WTC11 (cell line): ENCODE data around the gene KLHL13. TPM values are rescaled to one million over a fixed set of nuclear protein-coding genes. Genes with fewer than 3 reads are reported as not detected.

Source experiments
- ATAC-seq: fragments of 200-7000 bp; cut with Tn5 transposase; 2 replicates; pipeline ENCODE4 v1.10.0; 2021; ENCODE audit warnings: mild to moderate bottlenecking, moderate library complexity
- CTCF ChIA-PET: fragments of 300-600 bp; sonication (Branson Sonifier 250); formaldehyde crosslinking; loops from one replicate; lab custom pipeline; 2021; ENCODE audit warnings: antibody characterized with exemption; lab: Charles Lee
- POLR2A ChIA-PET: fragments of 350-600 bp; sonication (Branson Sonifier 250); formaldehyde crosslinking; loops from one replicate; lab custom pipeline; 2021; ENCODE audit warnings: antibody characterized with exemption; lab: Charles Lee
- DNase-seq: peaks from one replicate; pipeline ENCODE4 v3.0.0; 2021; ENCODE audit warnings: low spot score
- H3K27ac Mint-ChIP-seq: 2 replicates; pipeline ENCODE4 v1.8.0; 2021; ENCODE audit warnings: mixed read lengths
- H3K27me3 Mint-ChIP-seq: 2 replicates; pipeline ENCODE4 v1.8.0; 2021; ENCODE audit warnings: low read depth, mild to moderate bottlenecking, moderate library complexity, mixed read lengths
- H3K36me3 Mint-ChIP-seq: 2 replicates; pipeline ENCODE4 v1.8.0; 2021; ENCODE audit warnings: mixed read lengths
- H3K4me1 Mint-ChIP-seq: 2 replicates; pipeline ENCODE4 v1.8.0; 2022; ENCODE audit warnings: mixed read lengths
- H3K4me3 Mint-ChIP-seq: 2 replicates; pipeline ENCODE4 v1.8.0; 2021; ENCODE audit warnings: mild to moderate bottlenecking, moderate library complexity, mixed read lengths
- H3K9me3 Mint-ChIP-seq: 2 replicates; pipeline ENCODE4 v1.8.0; 2021; ENCODE audit warnings: mixed read lengths
- ATF1 ChIP-seq: sonication (generic); formaldehyde crosslinking; IDR thresholded peaks from 2 replicates; pipeline ENCODE4 v1.8.1; 2023; ENCODE audit warnings: mild to moderate bottlenecking, moderate library complexity, missing genetic modification reagents
- NR3C1 ChIP-seq: sonication (generic); formaldehyde crosslinking; conservative IDR thresholded peaks from 2 replicates; pipeline ENCODE4 v1.8.1; 2023; ENCODE audit warnings: low read depth, mild to moderate bottlenecking, missing genetic modification reagents
- RORB ChIP-seq: fragments of 250-450 bp; sonication (Bioruptor Pico); IDR thresholded peaks from 2 replicates; pipeline ENCODE4 v1.9.0; 2021; ENCODE audit warnings: mild to moderate bottlenecking
- SP1 ChIP-seq: sonication (generic); formaldehyde crosslinking; conservative IDR thresholded peaks from 2 replicates; pipeline ENCODE4 v1.8.1; 2022; ENCODE audit warnings: missing genetic modification reagents
- ZNF263 ChIP-seq: sonication (generic); formaldehyde crosslinking; IDR thresholded peaks from 2 replicates; pipeline ENCODE4 v1.8.1; 2022; ENCODE audit warnings: low read depth, mild to moderate bottlenecking, moderate library complexity, missing genetic modification reagents
- total RNA-seq: library from RNA; stranded (reverse); gene quantifications from 3 replicates; pipeline ENCODE4 v1.2.3, GENCODE V29; 2021
- TF ChIP-seq, protein P1 (sequence below): sonication (generic); formaldehyde crosslinking; IDR thresholded peaks from 2 replicates; pipeline ENCODE4 v1.8.1; 2022; ENCODE audit warnings: low read depth, mild to moderate bottlenecking, moderate library complexity, missing genetic modification reagents, borderline replicate concordance
- TF ChIP-seq, protein P2 (sequence below): sonication (generic); formaldehyde crosslinking; IDR thresholded peaks from 2 replicates; pipeline ENCODE4 v1.8.1; 2022; ENCODE audit warnings: mild to moderate bottlenecking, missing genetic modification reagents, moderate library complexity, borderline replicate concordance
- TF ChIP-seq, protein P3 (sequence below): sonication (generic); formaldehyde crosslinking; conservative IDR thresholded peaks from 2 replicates; pipeline ENCODE4 v1.8.1; 2022; ENCODE audit warnings: mild to moderate bottlenecking, missing genetic modification reagents
- TF ChIP-seq, protein P4 (sequence below): sonication (generic); formaldehyde crosslinking; IDR thresholded peaks from 2 replicates; pipeline ENCODE4 v1.8.0; 2022; ENCODE audit warnings: mild to moderate bottlenecking, missing genetic modification reagents
- TF ChIP-seq, protein P5 (sequence below): fragments of 250-450 bp; sonication (Bioruptor Pico); IDR thresholded peaks from 2 replicates; pipeline ENCODE4 v1.9.0; 2021; ENCODE audit warnings: moderate library complexity, mild to moderate bottlenecking, inconsistent platforms, borderline replicate concordance
- TF ChIP-seq, protein P6 (sequence below): sonication (generic); formaldehyde crosslinking; IDR thresholded peaks from 2 replicates; pipeline ENCODE4 v1.8.1; 2023; ENCODE audit warnings: mild to moderate bottlenecking, missing genetic modification reagents, moderate library complexity
- TF ChIP-seq, protein P7 (sequence below): sonication (generic); formaldehyde crosslinking; IDR thresholded peaks from 2 replicates; pipeline ENCODE4 v1.8.1; 2022; ENCODE audit warnings: missing genetic modification reagents, borderline replicate concordance

The KLHL13 gene
- total RNA-seq, 1 experiment from 2014 or later = 7.7 TPM

DNA sequence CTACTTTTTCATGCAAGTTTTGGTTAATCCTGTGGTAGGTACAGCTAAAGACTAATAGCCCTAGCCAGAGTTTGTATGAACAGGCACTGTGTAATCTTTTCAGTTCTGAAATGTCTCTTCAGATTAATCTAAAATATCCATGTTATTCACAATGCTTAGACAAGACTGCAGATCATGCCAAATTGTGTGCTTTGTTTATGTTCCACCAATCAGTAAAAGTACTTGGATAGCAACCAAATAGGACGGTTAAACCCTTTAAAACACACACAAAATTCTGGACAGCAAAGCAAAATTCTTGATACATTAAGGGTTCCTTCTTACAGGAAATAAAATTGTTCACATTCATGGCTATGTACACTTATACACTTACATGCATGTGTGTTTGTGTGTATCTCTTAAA is 139.1 kb downstream of the KLHL13 start:
- Mint-ChIP-seq H3K9me3 (no peaks in the 10 kb centered on the region), H3K4me1 (peaks cover 16% of the 10 kb centered on the region), H3K27ac (no peak overlapping the region), H3K27me3 (no peaks in the 10 kb centered on the region), H3K4me3 (no peak overlapping the region), H3K36me3 (no peaks in the 10 kb centered on the region)
- ChIA-PET CTCF (no interaction called here), POLR2A (no interaction called here)
- ATAC-seq = no peak
- TF ChIP-seq, protein P1, sequence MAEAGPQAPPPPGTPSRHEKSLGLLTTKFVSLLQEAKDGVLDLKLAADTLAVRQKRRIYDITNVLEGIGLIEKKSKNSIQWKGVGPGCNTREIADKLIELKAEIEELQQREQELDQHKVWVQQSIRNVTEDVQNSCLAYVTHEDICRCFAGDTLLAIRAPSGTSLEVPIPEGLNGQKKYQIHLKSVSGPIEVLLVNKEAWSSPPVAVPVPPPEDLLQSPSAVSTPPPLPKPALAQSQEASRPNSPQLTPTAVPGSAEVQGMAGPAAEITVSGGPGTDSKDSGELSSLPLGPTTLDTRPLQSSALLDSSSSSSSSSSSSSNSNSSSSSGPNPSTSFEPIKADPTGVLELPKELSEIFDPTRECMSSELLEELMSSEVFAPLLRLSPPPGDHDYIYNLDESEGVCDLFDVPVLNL (CRISPR knock-in tag) = no peak
- TF ChIP-seq, protein P2, sequence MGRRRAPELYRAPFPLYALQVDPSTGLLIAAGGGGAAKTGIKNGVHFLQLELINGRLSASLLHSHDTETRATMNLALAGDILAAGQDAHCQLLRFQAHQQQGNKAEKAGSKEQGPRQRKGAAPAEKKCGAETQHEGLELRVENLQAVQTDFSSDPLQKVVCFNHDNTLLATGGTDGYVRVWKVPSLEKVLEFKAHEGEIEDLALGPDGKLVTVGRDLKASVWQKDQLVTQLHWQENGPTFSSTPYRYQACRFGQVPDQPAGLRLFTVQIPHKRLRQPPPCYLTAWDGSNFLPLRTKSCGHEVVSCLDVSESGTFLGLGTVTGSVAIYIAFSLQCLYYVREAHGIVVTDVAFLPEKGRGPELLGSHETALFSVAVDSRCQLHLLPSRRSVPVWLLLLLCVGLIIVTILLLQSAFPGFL (CRISPR knock-in tag) = no peak
- TF ChIP-seq SP1 (CRISPR knock-in tag) = no peak
- TF ChIP-seq, protein P3, sequence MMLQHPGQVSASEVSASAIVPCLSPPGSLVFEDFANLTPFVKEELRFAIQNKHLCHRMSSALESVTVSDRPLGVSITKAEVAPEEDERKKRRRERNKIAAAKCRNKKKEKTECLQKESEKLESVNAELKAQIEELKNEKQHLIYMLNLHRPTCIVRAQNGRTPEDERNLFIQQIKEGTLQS (CRISPR knock-in tag) = no peak
- no peak for DNase-seq

DNA sequence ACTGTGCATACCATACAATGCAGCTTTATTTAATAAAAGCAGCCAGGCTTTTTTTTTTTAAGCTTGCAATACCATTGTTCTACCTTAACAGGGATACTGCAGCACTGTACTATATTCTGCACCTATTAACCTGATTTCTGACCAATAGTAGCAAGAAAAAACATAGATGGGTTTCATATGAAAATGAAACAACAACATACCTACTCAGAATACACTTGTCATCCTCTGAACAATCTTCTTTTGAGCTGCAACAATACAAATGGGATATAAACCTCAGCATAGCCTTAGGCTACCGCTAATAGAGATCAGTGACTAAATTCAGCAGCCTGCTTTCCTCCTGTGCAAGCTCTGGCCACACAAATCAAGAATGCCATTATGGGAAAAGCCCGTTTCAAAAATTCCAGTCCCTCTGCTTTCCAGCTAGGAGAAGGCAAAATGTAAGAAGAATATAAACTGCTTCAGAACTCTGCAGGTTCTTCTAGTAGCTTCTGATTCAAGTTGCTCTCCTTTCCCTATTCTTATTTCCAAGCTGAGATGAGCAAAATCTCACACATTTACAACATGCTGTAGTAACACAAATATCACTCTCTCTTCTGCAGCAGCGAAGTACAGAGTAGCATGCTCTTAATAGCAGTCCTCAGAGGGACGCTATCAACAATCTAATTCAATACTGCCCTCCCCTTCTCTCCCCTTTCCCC is 143.4 kb downstream of the KLHL13 start:
- DNase-seq (no peak), ATAC-seq (peak; percentile 38)
- H3K4me3 Mint-ChIP-seq = no peak overlapping the region
- no peak for TF ChIP-seq ATF1
- no peak for TF ChIP-seq ZNF263 (CRISPR knock-in tag)
- TF ChIP-seq, protein P4, sequence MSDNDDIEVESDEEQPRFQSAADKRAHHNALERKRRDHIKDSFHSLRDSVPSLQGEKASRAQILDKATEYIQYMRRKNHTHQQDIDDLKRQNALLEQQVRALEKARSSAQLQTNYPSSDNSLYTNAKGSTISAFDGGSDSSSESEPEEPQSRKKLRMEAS (CRISPR knock-in tag) = no peak
- TF ChIP-seq NR3C1 (CRISPR knock-in tag) = no peak
- TF ChIP-seq, protein P5, sequence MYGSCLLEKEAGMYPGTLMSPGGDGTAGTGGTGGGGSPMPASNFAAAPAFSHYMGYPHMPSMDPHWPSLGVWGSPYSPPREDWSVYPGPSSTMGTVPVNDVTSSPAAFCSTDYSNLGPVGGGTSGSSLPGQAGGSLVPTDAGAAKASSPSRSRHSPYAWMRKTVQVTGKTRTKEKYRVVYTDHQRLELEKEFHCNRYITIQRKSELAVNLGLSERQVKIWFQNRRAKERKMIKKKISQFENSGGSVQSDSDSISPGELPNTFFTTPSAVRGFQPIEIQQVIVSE (CRISPR knock-in tag) = no peak
- TF ChIP-seq RORB (CRISPR knock-in tag) = no peak
- TF ChIP-seq, protein P2 (CRISPR knock-in tag) = no peak
- TF ChIP-seq SP1 (CRISPR knock-in tag) = no peak
- TF ChIP-seq, protein P6, sequence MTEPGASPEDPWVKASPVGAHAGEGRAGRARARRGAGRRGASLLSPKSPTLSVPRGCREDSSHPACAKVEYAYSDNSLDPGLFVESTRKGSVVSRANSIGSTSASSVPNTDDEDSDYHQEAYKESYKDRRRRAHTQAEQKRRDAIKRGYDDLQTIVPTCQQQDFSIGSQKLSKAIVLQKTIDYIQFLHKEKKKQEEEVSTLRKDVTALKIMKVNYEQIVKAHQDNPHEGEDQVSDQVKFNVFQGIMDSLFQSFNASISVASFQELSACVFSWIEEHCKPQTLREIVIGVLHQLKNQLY (CRISPR knock-in tag) = no peak
- TF ChIP-seq, protein P7, sequence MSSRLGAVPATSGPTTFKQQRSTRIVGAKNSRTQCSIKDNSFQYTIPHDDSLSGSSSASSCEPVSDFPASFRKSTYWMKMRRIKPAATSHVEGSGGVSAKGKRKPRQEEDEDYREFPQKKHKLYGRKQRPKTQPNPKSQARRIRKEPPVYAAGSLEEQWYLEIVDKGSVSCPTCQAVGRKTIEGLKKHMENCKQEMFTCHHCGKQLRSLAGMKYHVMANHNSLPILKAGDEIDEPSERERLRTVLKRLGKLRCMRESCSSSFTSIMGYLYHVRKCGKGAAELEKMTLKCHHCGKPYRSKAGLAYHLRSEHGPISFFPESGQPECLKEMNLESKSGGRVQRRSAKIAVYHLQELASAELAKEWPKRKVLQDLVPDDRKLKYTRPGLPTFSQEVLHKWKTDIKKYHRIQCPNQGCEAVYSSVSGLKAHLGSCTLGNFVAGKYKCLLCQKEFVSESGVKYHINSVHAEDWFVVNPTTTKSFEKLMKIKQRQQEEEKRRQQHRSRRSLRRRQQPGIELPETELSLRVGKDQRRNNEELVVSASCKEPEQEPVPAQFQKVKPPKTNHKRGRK (CRISPR knock-in tag) = no peak
- ChIA-PET CTCF (interaction anchor here (1.0 kb wide), 1 partner anchor 12 kb away, joined by 4 read pairs; no protein-coding TSS in a partner anchor), POLR2A (interaction anchor here (0.6 kb wide), 1 partner anchor 20 kb away, joined by 3 read pairs; no protein-coding TSS in a partner anchor)
- peaks cover 25% of the 10 kb centered on the region for H3K4me1 Mint-ChIP-seq
- no peaks in the 10 kb centered on the region for H3K36me3 Mint-ChIP-seq
- no peak overlapping the region for H3K27ac Mint-ChIP-seq
- H3K9me3 Mint-ChIP-seq = no peaks in the 10 kb centered on the region
- no peaks in the 10 kb centered on the region for H3K27me3 Mint-ChIP-seq
